ENCODE measurements around the gene NOS3. TPM values are rescaled to one million over a fixed set of nuclear protein-coding genes. Genes with fewer than 3 reads are reported as not detected.

Gene NOS3
- total and polyA plus RNA-seq, 2 experiments from 2014 or later = 2.6 to 6.1 TPM

DNA sequence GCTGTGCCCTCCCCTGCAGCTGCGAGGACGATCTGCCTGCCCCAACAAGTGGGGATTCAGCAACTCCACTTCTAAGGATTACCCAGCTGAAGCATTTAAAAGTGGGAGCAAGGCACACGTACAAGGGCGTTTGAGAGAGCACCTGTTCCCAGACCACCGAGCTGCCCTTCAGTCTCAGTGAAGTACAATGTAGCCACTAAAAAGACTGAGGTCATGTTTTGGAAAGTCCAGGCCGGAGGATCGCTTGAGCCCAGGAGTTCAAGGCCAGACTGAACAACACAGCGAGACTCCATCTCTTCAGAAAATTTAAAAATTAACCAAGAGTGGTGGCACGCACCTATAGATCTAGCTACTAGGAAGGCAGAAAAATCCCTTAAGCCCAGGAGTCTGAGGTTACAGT is 14.7 kb downstream of the NOS3 start (continued):
- TF ChIP-seq, protein P1, sequence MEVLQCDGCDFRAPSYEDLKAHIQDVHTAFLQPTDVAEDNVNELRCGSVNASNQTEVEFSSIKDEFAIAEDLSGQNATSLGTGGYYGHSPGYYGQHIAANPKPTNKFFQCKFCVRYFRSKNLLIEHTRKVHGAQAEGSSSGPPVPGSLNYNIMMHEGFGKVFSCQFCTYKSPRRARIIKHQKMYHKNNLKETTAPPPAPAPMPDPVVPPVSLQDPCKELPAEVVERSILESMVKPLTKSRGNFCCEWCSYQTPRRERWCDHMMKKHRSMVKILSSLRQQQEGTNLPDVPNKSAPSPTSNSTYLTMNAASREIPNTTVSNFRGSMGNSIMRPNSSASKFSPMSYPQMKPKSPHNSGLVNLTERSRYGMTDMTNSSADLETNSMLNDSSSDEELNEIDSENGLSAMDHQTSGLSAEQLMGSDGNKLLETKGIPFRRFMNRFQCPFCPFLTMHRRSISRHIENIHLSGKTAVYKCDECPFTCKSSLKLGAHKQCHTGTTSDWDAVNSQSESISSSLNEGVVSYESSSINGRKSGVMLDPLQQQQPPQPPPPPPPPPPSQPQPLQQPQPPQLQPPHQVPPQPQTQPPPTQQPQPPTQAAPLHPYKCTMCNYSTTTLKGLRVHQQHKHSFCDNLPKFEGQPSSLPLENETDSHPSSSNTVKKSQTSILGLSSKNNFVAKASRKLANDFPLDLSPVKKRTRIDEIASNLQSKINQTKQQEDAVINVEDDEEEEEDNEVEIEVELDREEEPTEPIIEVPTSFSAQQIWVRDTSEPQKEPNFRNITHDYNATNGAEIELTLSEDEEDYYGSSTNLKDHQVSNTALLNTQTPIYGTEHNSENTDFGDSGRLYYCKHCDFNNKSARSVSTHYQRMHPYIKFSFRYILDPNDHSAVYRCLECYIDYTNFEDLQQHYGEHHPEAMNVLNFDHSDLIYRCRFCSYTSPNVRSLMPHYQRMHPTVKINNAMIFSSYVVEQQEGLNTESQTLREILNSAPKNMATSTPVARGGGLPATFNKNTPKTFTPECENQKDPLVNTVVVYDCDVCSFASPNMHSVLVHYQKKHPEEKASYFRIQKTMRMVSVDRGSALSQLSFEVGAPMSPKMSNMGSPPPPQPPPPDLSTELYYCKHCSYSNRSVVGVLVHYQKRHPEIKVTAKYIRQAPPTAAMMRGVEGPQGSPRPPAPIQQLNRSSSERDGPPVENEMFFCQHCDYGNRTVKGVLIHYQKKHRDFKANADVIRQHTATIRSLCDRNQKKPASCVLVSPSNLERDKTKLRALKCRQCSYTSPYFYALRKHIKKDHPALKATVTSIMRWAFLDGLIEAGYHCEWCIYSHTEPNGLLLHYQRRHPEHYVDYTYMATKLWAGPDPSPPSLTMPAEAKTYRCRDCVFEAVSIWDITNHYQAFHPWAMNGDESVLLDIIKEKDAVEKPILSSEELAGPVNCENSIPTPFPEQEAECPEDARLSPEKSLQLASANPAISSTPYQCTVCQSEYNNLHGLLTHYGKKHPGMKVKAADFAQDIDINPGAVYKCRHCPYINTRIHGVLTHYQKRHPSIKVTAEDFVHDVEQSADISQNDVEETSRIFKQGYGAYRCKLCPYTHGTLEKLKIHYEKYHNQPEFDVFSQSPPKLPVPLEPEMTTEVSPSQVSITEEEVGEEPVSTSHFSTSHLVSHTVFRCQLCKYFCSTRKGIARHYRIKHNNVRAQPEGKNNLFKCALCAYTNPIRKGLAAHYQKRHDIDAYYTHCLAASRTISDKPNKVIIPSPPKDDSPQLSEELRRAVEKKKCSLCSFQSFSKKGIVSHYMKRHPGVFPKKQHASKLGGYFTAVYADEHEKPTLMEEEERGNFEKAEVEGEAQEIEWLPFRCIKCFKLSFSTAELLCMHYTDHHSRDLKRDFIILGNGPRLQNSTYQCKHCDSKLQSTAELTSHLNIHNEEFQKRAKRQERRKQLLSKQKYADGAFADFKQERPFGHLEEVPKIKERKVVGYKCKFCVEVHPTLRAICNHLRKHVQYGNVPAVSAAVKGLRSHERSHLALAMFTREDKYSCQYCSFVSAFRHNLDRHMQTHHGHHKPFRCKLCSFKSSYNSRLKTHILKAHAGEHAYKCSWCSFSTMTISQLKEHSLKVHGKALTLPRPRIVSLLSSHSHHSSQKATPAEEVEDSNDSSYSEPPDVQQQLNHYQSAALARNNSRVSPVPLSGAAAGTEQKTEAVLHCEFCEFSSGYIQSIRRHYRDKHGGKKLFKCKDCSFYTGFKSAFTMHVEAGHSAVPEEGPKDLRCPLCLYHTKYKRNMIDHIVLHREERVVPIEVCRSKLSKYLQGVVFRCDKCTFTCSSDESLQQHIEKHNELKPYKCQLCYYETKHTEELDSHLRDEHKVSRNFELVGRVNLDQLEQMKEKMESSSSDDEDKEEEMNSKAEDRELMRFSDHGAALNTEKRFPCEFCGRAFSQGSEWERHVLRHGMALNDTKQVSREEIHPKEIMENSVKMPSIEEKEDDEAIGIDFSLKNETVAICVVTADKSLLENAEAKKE (CRISPR knock-in tag; IDR thresholded peaks at IDR 0.05) = no peak
- TF ChIP-seq, protein P2, sequence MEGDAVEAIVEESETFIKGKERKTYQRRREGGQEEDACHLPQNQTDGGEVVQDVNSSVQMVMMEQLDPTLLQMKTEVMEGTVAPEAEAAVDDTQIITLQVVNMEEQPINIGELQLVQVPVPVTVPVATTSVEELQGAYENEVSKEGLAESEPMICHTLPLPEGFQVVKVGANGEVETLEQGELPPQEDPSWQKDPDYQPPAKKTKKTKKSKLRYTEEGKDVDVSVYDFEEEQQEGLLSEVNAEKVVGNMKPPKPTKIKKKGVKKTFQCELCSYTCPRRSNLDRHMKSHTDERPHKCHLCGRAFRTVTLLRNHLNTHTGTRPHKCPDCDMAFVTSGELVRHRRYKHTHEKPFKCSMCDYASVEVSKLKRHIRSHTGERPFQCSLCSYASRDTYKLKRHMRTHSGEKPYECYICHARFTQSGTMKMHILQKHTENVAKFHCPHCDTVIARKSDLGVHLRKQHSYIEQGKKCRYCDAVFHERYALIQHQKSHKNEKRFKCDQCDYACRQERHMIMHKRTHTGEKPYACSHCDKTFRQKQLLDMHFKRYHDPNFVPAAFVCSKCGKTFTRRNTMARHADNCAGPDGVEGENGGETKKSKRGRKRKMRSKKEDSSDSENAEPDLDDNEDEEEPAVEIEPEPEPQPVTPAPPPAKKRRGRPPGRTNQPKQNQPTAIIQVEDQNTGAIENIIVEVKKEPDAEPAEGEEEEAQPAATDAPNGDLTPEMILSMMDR (conservative IDR thresholded peaks at IDR 0.05; ENCODE audit: low read depth in 2 of 2) = no peak
- TF ChIP-seq ZNF331 (CRISPR knock-in tag; IDR thresholded peaks at IDR 0.05; ENCODE audit: low read depth) = no peak
- TF ChIP-seq, protein P3, sequence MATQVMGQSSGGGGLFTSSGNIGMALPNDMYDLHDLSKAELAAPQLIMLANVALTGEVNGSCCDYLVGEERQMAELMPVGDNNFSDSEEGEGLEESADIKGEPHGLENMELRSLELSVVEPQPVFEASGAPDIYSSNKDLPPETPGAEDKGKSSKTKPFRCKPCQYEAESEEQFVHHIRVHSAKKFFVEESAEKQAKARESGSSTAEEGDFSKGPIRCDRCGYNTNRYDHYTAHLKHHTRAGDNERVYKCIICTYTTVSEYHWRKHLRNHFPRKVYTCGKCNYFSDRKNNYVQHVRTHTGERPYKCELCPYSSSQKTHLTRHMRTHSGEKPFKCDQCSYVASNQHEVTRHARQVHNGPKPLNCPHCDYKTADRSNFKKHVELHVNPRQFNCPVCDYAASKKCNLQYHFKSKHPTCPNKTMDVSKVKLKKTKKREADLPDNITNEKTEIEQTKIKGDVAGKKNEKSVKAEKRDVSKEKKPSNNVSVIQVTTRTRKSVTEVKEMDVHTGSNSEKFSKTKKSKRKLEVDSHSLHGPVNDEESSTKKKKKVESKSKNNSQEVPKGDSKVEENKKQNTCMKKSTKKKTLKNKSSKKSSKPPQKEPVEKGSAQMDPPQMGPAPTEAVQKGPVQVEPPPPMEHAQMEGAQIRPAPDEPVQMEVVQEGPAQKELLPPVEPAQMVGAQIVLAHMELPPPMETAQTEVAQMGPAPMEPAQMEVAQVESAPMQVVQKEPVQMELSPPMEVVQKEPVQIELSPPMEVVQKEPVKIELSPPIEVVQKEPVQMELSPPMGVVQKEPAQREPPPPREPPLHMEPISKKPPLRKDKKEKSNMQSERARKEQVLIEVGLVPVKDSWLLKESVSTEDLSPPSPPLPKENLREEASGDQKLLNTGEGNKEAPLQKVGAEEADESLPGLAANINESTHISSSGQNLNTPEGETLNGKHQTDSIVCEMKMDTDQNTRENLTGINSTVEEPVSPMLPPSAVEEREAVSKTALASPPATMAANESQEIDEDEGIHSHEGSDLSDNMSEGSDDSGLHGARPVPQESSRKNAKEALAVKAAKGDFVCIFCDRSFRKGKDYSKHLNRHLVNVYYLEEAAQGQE (IDR thresholded peaks at IDR 0.05; ENCODE audit: unreplicated experiment) = no peak

Measured in GM23338 (cell line).